ENCODE data around the gene GPR18. TPM values are rescaled to one million over a fixed set of nuclear protein-coding genes. Genes with fewer than 3 reads are reported as not detected.
A peak's percentile ranks its signal among the peaks of the same experiment; 100 is the strongest.

Gene GPR18
- total RNA-seq, 2 experiments from 2014 or later, result 10.9 to 13.7 TPM

GRCh38 chr13:99227909-99228688 lies 30.1 kb downstream of the GPR18 start:
- peak overlapping the region; percentile 58 for H3K4me3 ChIP-seq (ENCODE audit: low read depth, low read length, poor library complexity, severe bottlenecking)
- CTCF ChIA-PET (ENCODE audit: unreplicated experiment), result no interaction called here
- DNase-seq (ENCODE audit: low spot score), result no peak

GRCh38 chr13:99227331-99227900 lies 30.8 kb downstream of the GPR18 start:
- CTCF ChIA-PET (ENCODE audit: unreplicated experiment), result no interaction called here
- peaks cover 96% of the 10 kb centered on the region for H3K4me1 ChIP-seq (ENCODE audit: insufficient read depth, low read length, poor library complexity, severe bottlenecking)
- no TSS peak for BruUV-seq (replicated peaks)
- TF ChIP-seq EZH2phosphoT487 (IDR thresholded peaks at IDR 0.05; ENCODE audit: borderline replicate concordance, low read depth, low read length) (no peak), CTCF (conservative IDR thresholded peaks at IDR 0.05; ENCODE audit: low read length) (no peak)
- H3K9me2 ChIP-seq (ENCODE audit: insufficient read depth, low read length), result no peaks in the 10 kb centered on the region
- H4K20me1 ChIP-seq (ENCODE audit: insufficient read depth, low read length), result no peaks in the 10 kb centered on the region
- POLR2A ChIA-PET, result interaction anchor here (0.9 to 2.2 kb wide), 2 partner anchors 23 to 28 kb away, joined by 4 read pairs; no protein-coding TSS in a partner anchor
- peaks cover 88% of the 10 kb centered on the region for H3K79me2 ChIP-seq (ENCODE audit: insufficient read depth, low read depth, low read length)
- H2AFZ ChIP-seq (ENCODE audit: low read length), result no peak overlapping the region
- H3K4me3 ChIP-seq (ENCODE audit: low read depth, low read length, poor library complexity, severe bottlenecking), result peak overlapping the region; percentile 58
- 0 out of 2 replicates have a peak, but pooled peaks cover 6% of the 10 kb centered on the region for H3K36me3 ChIP-seq (ENCODE audit: insufficient read depth, low read length)
- intact Hi-C loops (cut with micrococcal nuclease; ENCODE audit: unreplicated experiment), result no loop called here
- H3K27ac ChIP-seq (ENCODE audit: low read depth, low read length, poor library complexity, severe bottlenecking), result peak overlapping the region; percentile 97
- no peak for DNase-seq (ENCODE audit: low spot score)
- H3K9me3 ChIP-seq (ENCODE audit: low read length), result no peaks in the 10 kb centered on the region
- peak overlapping the region; percentile 70 for H3K4me2 ChIP-seq (ENCODE audit: low read length)

More at GRCh38 chr13:99227909-99228688, 30.1 kb downstream of the GPR18 start:
- TF ChIP-seq CTCF (conservative IDR thresholded peaks at IDR 0.05; ENCODE audit: low read length), result no peak
- no peak for TF ChIP-seq EZH2phosphoT487 (IDR thresholded peaks at IDR 0.05; ENCODE audit: borderline replicate concordance, low read depth, low read length)
- Histone ChIP-seq H3K9me3 (ENCODE audit: low read length) (no peaks in the 10 kb centered on the region), H3K27ac (ENCODE audit: low read depth, low read length, poor library complexity, severe bottlenecking) (peak overlapping the region; percentile 97), H2AFZ (ENCODE audit: low read length) (no peak overlapping the region), H4K20me1 (ENCODE audit: insufficient read depth, low read length) (no peaks in the 10 kb centered on the region), H3K36me3 (ENCODE audit: insufficient read depth, low read length) (0 out of 2 replicates have a peak, but pooled peaks cover 6% of the 10 kb centered on the region), H3K4me1 (ENCODE audit: insufficient read depth, low read length, poor library complexity, severe bottlenecking) (peaks cover 94% of the 10 kb centered on the region), H3K4me2 (ENCODE audit: low read length) (peak overlapping the region; percentile 70), H3K9me2 (ENCODE audit: insufficient read depth, low read length) (no peaks in the 10 kb centered on the region), H3K79me2 (ENCODE audit: insufficient read depth, low read depth, low read length) (peaks cover 88% of the 10 kb centered on the region)
- BruUV-seq (replicated peaks), result TSS peak; percentile 83
- intact Hi-C loops (cut with micrococcal nuclease; ENCODE audit: unreplicated experiment), result loop anchor here (1.0 to 2.0 kb wide), 3 partner anchors 24 to 49 kb away; partner anchors contain the start of gene GPR18
- POLR2A ChIA-PET, result interaction anchor here (0.7 to 2.2 kb wide), 4 partner anchors 19 to 293 kb away, joined by 3 to 5 read pairs (median 4); no protein-coding TSS in a partner anchor

All from OCI-LY7 (cell line).